Ascending aorta (tissue), 2 donors: ENCODE measurements around the gene KRTAP1-5. TPM values are rescaled to one million over a fixed set of nuclear protein-coding genes. Genes with fewer than 3 reads are reported as not detected.

Source experiments
- DNase-seq, 2 donors: peaks; one replicate each; pipeline ENCODE4 v3.0.0-alpha.2; 2019; ENCODE audit warnings: low spot score in 2 of 2
- H3K27ac ChIP-seq, 2 donors: fragments of 200-600 bp; sonication (generic); one replicate each; pipeline ENCODE4 v1.5.1; 2016 to 2017; ENCODE audit warnings: mild to moderate bottlenecking in 1 of 2
- H3K27me3 ChIP-seq: fragments of 200-600 bp; sonication (generic); one replicate; pipeline ENCODE4 v1.5.1; 2017
- H3K36me3 ChIP-seq, 2 donors: fragments of 200-600 bp; sonication (generic); one replicate each; pipeline ENCODE4 v1.5.1; 2016
- H3K4me1 ChIP-seq, 2 donors: fragments of 200-600 bp; sonication (generic); one replicate each; pipeline ENCODE4 v1.5.1; 2016 to 2017; ENCODE audit warnings: mild to moderate bottlenecking in 1 of 2
- H3K4me3 ChIP-seq, 2 donors: fragments of 200-600 bp; sonication (generic); one replicate each; pipeline ENCODE4 v1.5.1; 2016 to 2017; ENCODE audit warnings: mild to moderate bottlenecking in 1 of 2
- H3K9me3 ChIP-seq, 2 donors: fragments of 200-600 bp; sonication (generic); one replicate each; pipeline ENCODE4 v1.5.1; 2016
- CTCF ChIP-seq, 3 experiments: fragments of 200-600 bp in 2 of 3; fragments of 450-650 bp in 1 of 3; sonication (generic) in 2 of 3; IDR thresholded peaks; one replicate each; pipeline ENCODE4 v1.5.1; 2016 to 2019; ENCODE audit warnings: antibody characterized with exemption in 3 of 3, mild to moderate bottlenecking in 1 of 3, moderate library complexity in 1 of 3
- intact Hi-C: fragments of 100-400 bp; cut with DNase I; formaldehyde crosslinking; loops from one replicate; pipeline ENCODE4 v1.15.1; 2023
- total RNA-seq: library from RNA; depleted of rRNA; stranded (reverse); fragments of >200 nt; gene quantifications from one replicate; pipeline ENCODE4 v1.1.0, GENCODE V29; 2016

Gene KRTAP1-5
- not detected for total RNA-seq

GRCh38 chr17:41026715-41027471 is at the start of gene KRTAP1-5:
KRTAP1-5 (minus strand) TSS chr17:41027208; CDS start chr17:41027155, 53 bp downstream.
- Histone ChIP-seq H3K4me1 (no peaks in the 10 kb centered on the region), H3K9me3 (no peaks in the 10 kb centered on the region), H3K36me3 (no peaks in the 10 kb centered on the region), H3K27me3 (peaks cover 5% of the 10 kb centered on the region), H3K4me3 (no peak within 1 kb of the TSS), H3K27ac (no peak within 1 kb of the TSS)
- DNase-seq: no peak
- no peak for TF ChIP-seq CTCF (IDR thresholded peaks at IDR 0.05)
- intact Hi-C loops: no loop called here

- Histone ChIP-seq H3K4me3 (no peak overlapping the region), H3K36me3 (no peaks in the 10 kb centered on the region), H3K27ac (no peak overlapping the region), H3K9me3 (no peaks in the 10 kb centered on the region), H3K27me3 (no peaks in the 10 kb centered on the region), H3K4me1 (no peaks in the 10 kb centered on the region)
- DNase-seq: no peak
- no peak for TF ChIP-seq CTCF (IDR thresholded peaks at IDR 0.05)
- intact Hi-C loops: no loop called here
Measured at GRCh38 chr17:41076788-41077187, 49.8 kb upstream of the KRTAP1-5 start.

- Histone ChIP-seq H3K4me3 (no peak overlapping the region), H3K27ac (no peak overlapping the region), H3K27me3 (no peaks in the 10 kb centered on the region), H3K4me1 (no peaks in the 10 kb centered on the region), H3K36me3 (no peaks in the 10 kb centered on the region), H3K9me3 (no peaks in the 10 kb centered on the region)
- DNase-seq: no peak
- intact Hi-C loops: no loop called here
- TF ChIP-seq CTCF (IDR thresholded peaks at IDR 0.05): no peak
Measured at GRCh38 chr17:41073676-41074075, 46.7 kb upstream of the KRTAP1-5 start.

- Histone ChIP-seq H3K27ac (no peak overlapping the region), H3K4me3 (no peak overlapping the region), H3K9me3 (no peaks in the 10 kb centered on the region), H3K36me3 (no peaks in the 10 kb centered on the region), H3K4me1 (no peaks in the 10 kb centered on the region), H3K27me3 (no peaks in the 10 kb centered on the region)
- no peak for DNase-seq
- intact Hi-C loops: no loop called here
- TF ChIP-seq CTCF (IDR thresholded peaks at IDR 0.05): no peak
Measured at GRCh38 chr17:41071606-41072360, 44.8 kb upstream of the KRTAP1-5 start.

- H3K9me3 ChIP-seq: no peaks in the 10 kb centered on the region
- no peak for TF ChIP-seq CTCF (IDR thresholded peaks at IDR 0.05)
- intact Hi-C loops: no loop called here
- no peaks in the 10 kb centered on the region for H3K27me3 ChIP-seq
- H3K36me3 ChIP-seq: no peaks in the 10 kb centered on the region
- H3K4me3 ChIP-seq: no peak overlapping the region
- no peak overlapping the region for H3K27ac ChIP-seq
- H3K4me1 ChIP-seq: no peaks in the 10 kb centered on the region
- DNase-seq: no peak
Measured at GRCh38 chr17:41069031-41069430, 42.0 kb upstream of the KRTAP1-5 start.
